8988T (cell line): Measurements from ENCODE around the gene RPL38.

ENCODE experiments used
- DNase-seq: peaks from one replicate; pipeline ENCODE4 v3.0.0; 2011

Gene RPL38

GRCh38 chr17:74203439-74204240 is at the start of gene RPL38:
RPL38 (plus strand) TSS chr17:74203678; CDS start chr17:74203956, 278 bp downstream.
- peak; percentile 77 for DNase-seq

GRCh38 chr17:74153821-74154430 is 49.6 kb upstream of the RPL38 start:
- DNase-seq: no peak

- DNase-seq: no peak
Observed at GRCh38 chr17:74156878-74157277, 46.6 kb upstream of the RPL38 start.

- no peak for DNase-seq
Observed at GRCh38 chr17:74157366-74157765, 46.1 kb upstream of the RPL38 start.

- DNase-seq: no peak
Observed at GRCh38 chr17:74158761-74159160, 44.7 kb upstream of the RPL38 start.

GRCh38 chr17:74159226-74159840 is 44.1 kb upstream of the RPL38 start:
- no peak for DNase-seq

GRCh38 chr17:74160656-74161502 is 42.6 kb upstream of the RPL38 start:
- no peak for DNase-seq

- DNase-seq: no peak
Observed at GRCh38 chr17:74161503-74161875, 42.0 kb upstream of the RPL38 start.

GRCh38 chr17:74163271-74163821 is 40.1 kb upstream of the RPL38 start:
- DNase-seq: no peak

GRCh38 chr17:74163836-74164235 is 39.6 kb upstream of the RPL38 start:
- DNase-seq: no peak

GRCh38 chr17:74164446-74165045 is 38.9 kb upstream of the RPL38 start:
- no peak for DNase-seq

GRCh38 chr17:74165797-74166365 is 37.6 kb upstream of the RPL38 start:
- DNase-seq: no peak

- DNase-seq: no peak
Observed at GRCh38 chr17:74170924-74171323, 32.6 kb upstream of the RPL38 start.

- no peak for DNase-seq
Observed at GRCh38 chr17:74172700-74173099, 30.8 kb upstream of the RPL38 start.

GRCh38 chr17:74176546-74177001 is 26.9 kb upstream of the RPL38 start:
- no peak for DNase-seq

GRCh38 chr17:74177018-74177450 is 26.4 kb upstream of the RPL38 start:
- no peak for DNase-seq

GRCh38 chr17:74179576-74179975 is 23.9 kb upstream of the RPL38 start:
- no peak for DNase-seq

- no peak for DNase-seq
Observed at GRCh38 chr17:74180336-74180735, 23.1 kb upstream of the RPL38 start.

GRCh38 chr17:74181341-74181740 is 22.1 kb upstream of the RPL38 start:
- DNase-seq: no peak

- no peak for DNase-seq
Observed at GRCh38 chr17:74182041-74182723, 21.3 kb upstream of the RPL38 start.

GRCh38 chr17:74183411-74183810 is 20.1 kb upstream of the RPL38 start:
- no peak for DNase-seq
